Epithelial cell of proximal tubule (primary cell): ENCODE data around the gene IFIT1. TPM values are rescaled to one million over a fixed set of nuclear protein-coding genes. Genes with fewer than 3 reads are reported as not detected.

Source experiments
- DNase-seq: peaks from one replicate; pipeline ENCODE4 v3.0.0-alpha.2; 2011; ENCODE audit warnings: low read depth
- H3K4me3 ChIP-seq: 2 replicates; pipeline ENCODE4 v1.5.1; 2011; ENCODE audit warnings: low read depth, mild to moderate bottlenecking, low read length
- CTCF ChIP-seq: conservative IDR thresholded peaks from 2 replicates; pipeline ENCODE4 v1.5.1; 2012; ENCODE audit warnings: low read depth, mild to moderate bottlenecking, low read length
- total RNA-seq: library from RNA; depleted of rRNA; stranded (reverse); fragments of >200 nt; gene quantifications from 2 replicates; pipeline ENCODE4 v1.2.3, GENCODE V29; 2015

Gene IFIT1
- total RNA-seq, 1 donor from 2014 or later, result 3.4 TPM

DNA sequence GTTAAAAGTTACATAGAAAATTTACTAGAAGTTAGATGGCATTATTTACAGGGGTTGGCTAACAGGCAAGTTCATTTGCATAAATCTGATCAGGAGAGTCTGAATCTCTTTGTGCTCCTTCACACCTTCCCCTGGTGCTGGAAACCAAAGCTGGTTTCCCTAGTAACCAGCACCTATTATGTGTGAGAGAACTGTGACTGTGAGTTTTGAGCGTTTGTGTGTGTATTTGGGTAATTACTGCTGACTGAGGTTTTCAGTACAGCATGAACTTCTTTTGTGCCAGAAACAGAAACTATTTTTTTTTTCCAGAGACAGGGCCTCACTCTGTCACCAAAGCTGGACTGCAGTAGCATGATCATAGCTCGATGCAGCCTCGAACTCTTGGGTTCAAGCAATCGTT lies 24.9 kb upstream of the IFIT1 start:
- no peak for DNase-seq
- no peak for TF ChIP-seq CTCF
- no peak overlapping the region for H3K4me3 ChIP-seq

GRCh38 chr10:89368129-89368528 lies 24.3 kb upstream of the IFIT1 start:
- no peak for DNase-seq
- H3K4me3 ChIP-seq, result no peak overlapping the region
- no peak for TF ChIP-seq CTCF

- no peak for DNase-seq
- no peak overlapping the region for H3K4me3 ChIP-seq
- peak; percentile 66 for TF ChIP-seq CTCF
These were observed 23.0 kb upstream of the IFIT1 start for GRCh38 chr10:89369156-89370105.

GRCh38 chr10:89371079-89371478 lies 21.3 kb upstream of the IFIT1 start:
- H3K4me3 ChIP-seq, result no peak overlapping the region
- TF ChIP-seq CTCF, result no peak
- no peak for DNase-seq

- DNase-seq, result no peak
- TF ChIP-seq CTCF, result no peak
These were observed 20.4 kb upstream of the IFIT1 start for GRCh38 chr10:89371987-89372386.

DNA sequence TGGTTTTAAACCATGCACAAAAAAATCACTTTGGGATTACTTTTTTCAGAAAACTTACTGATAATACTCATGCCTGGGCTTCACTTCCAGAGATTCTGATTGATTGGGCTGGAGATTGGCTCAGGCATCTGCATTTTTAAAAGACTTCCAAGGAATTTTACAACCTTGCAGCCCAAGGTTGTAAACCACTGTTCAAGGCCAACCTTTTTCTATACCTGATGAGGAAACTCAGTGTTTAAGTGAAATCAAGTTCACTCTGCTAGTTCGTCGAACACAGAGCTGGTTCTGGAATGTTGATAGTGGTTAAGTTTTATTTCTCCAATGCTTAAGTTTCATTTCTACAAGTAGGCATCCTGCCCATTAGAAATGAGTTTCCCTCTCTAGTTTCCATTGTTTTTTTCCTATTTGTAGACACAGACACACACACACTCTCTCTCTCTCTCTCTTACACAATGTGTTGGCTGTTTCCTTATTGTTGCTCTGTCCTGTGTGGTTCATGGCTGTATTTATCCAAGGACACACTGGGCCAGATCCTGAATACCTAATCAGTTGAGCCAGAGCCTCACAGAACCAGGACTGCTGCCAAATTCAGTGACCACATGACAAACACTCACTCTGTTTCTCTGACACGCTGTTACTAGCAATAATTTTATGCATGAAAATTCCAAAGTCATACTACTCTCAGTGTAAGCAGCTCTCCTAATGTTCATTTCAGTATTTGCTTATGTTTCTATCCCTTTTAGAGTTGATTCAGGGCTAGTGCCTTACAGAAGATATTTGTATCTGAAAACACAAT lies 18.3 kb upstream of the IFIT1 start:
- no peak for TF ChIP-seq CTCF
- peak; percentile 96 for DNase-seq
- no peak overlapping the region for H3K4me3 ChIP-seq

More at GRCh38 chr10:89371987-89372386, 20.4 kb upstream of the IFIT1 start:
- no peak overlapping the region for H3K4me3 ChIP-seq
